DND-41 (cell line): ENCODE data around the gene NAPA.

ENCODE experiments used
- EZH2 ChIP-seq: IDR thresholded peaks from 3 replicates; pipeline ENCODE4 v1.6.1; 2012; ENCODE audit warnings: borderline replicate concordance, low read depth, mild to moderate bottlenecking, moderate library complexity, low read length, inconsistent platforms; ENCODE audit not compliant: severe bottlenecking
- TF ChIP-seq, protein P1 (sequence below): IDR thresholded peaks from 2 replicates; pipeline ENCODE4 v1.5.1; 2012; ENCODE audit warnings: borderline replicate concordance, low read length, moderate library complexity, mild to moderate bottlenecking; ENCODE audit not compliant: poor library complexity, severe bottlenecking; ENCODE audit errors: extremely low read depth

DNA sequence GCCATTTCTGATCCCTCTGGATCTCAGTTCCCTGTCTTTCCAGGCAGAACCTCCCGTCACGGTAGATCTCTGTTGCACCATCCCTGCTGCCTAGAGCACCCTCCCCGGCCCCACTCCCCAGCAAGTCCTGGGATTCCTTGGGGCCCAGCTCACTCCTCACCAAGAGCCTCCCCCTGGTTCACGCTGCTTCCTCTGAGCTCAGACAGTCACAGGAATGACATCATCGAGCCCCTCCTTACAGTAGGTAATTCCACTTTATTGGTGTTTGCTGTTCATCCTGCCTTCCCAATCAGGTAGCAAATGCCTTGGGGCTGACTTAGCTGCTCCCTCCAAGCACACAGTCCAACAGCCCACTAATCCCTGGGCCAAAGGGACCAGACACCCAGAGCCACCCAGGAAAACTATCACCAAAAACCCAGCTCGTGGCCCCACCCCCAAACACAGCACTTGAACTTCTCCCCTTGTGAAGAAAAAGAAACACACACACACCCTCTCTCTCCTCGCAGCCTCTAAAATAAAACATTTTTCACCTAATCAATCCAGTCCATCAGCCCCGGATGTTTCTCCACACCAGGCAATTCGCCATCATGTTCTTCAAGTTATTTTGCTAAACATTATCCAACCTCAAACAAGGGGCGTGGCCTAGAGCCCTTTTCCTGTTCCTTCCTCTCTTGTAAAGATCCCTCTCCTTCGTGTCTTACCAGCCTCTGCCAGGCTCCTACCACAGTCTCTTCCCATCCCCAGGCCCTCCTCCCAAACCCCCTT, 2.5 kb downstream of the NAPA start:
- TF ChIP-seq, protein P1, sequence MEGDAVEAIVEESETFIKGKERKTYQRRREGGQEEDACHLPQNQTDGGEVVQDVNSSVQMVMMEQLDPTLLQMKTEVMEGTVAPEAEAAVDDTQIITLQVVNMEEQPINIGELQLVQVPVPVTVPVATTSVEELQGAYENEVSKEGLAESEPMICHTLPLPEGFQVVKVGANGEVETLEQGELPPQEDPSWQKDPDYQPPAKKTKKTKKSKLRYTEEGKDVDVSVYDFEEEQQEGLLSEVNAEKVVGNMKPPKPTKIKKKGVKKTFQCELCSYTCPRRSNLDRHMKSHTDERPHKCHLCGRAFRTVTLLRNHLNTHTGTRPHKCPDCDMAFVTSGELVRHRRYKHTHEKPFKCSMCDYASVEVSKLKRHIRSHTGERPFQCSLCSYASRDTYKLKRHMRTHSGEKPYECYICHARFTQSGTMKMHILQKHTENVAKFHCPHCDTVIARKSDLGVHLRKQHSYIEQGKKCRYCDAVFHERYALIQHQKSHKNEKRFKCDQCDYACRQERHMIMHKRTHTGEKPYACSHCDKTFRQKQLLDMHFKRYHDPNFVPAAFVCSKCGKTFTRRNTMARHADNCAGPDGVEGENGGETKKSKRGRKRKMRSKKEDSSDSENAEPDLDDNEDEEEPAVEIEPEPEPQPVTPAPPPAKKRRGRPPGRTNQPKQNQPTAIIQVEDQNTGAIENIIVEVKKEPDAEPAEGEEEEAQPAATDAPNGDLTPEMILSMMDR: no peak
- TF ChIP-seq EZH2: no peak
